K562 (cell line): Measurements from ENCODE around the gene PDIA2. TPM values are rescaled to one million over a fixed set of nuclear protein-coding genes. Genes with fewer than 3 reads are reported as not detected.

Experiments used
- ATAC-seq: fragments of 200-7000 bp; cut with Tn5 transposase; 3 replicates; pipeline ENCODE4 v1.9.1; 2020; ENCODE audit warnings: moderate library complexity
- BruUV-seq: library from RNA; stranded (reverse); fragments of 400-500 nt; replicated peaks from 2 replicates; lab custom pipeline; 2021; lab: Mats Ljungman, UMichigan
- CTCF ChIA-PET: fragments of 300-600 bp; formaldehyde crosslinking; extraction: SDS; loops from one replicate; lab custom pipeline; 2021; ENCODE audit warnings: low intra/inter-chr PET ratio; lab: Yijun Ruan, JAX
- POLR2A ChIA-PET: fragments of 300-600, 350-650 bp; sonication (Branson Sonifier 250); formaldehyde crosslinking; extraction: SDS; loops from one replicate; lab custom pipeline; 2021; ENCODE audit warnings: antibody characterized with exemption, inconsistent platforms; lab: Yijun Ruan, JAX
- DNase-seq, 4 experiments: peaks; one replicate each; pipeline versions ENCODE4 v3.0.0 to v3.0.0-alpha.2; 2011 to 2018; ENCODE audit warnings: low spot score in 3 of 4, mixed read lengths in 3 of 4; ENCODE audit errors: extremely low read depth in 1 of 4
- FAIRE-seq: peaks from 2 replicates; lab custom pipeline; 2011; peaks lifted over from hg19 to GRCh38; lab: Jason Lieb, UNC
- H2AFZ ChIP-seq: 2 replicates; pipeline ENCODE4 v1.6.0; 2011; ENCODE audit warnings: low read depth, low read length, control low read depth, inconsistent platforms
- H3K27ac ChIP-seq: fragments of 200-600 bp; 3 replicates; pipeline ENCODE4 v1.8.0; 2011; ENCODE audit warnings: low read depth, mild to moderate bottlenecking, control low read depth, inconsistent platforms, low read length, moderate library complexity, mixed read lengths; ENCODE audit errors: extremely low read depth
- H3K27me3 ChIP-seq, 2 experiments: fragments of 300-600 bp in 1 of 2; 2 replicates in 1 of 2; 3 replicates in 1 of 2; pipeline versions ENCODE4 v1.6.0 to v1.8.0; 2011; ENCODE audit warnings: inconsistent platforms in 2 of 2, low read length in 2 of 2, mild to moderate bottlenecking in 1 of 2, mixed read lengths in 1 of 2, moderate library complexity in 1 of 2; ENCODE audit not compliant: control insufficient read depth in 2 of 2, insufficient read depth in 2 of 2
- H3K36me3 ChIP-seq: fragments of 300-600 bp; 3 replicates; pipeline ENCODE4 v1.8.0; 2011; ENCODE audit warnings: mild to moderate bottlenecking, low read length, inconsistent platforms; ENCODE audit not compliant: control insufficient read depth, insufficient read depth
- H3K4me1 ChIP-seq, 2 experiments: fragments of 200-600 bp in 1 of 2; replicated peaks in 1 of 2; 2 replicates in 1 of 2; 3 replicates in 1 of 2; pipeline versions ENCODE4 v1.5.1 to v1.8.0; 2011; ENCODE audit warnings: inconsistent platforms in 2 of 2, low read length in 2 of 2, mild to moderate bottlenecking in 1 of 2, mixed read lengths in 1 of 2, moderate library complexity in 1 of 2; ENCODE audit not compliant: control insufficient read depth in 2 of 2, insufficient read depth in 2 of 2
- H3K4me2 ChIP-seq: 2 replicates; pipeline ENCODE4 v1.6.1; 2011; ENCODE audit warnings: low read length, control low read depth, inconsistent platforms, mixed read lengths; ENCODE audit not compliant: insufficient read depth
- H3K4me3 ChIP-seq: fragments of 200-600 bp; sonication (generic), shearing (Covaris generic); 2 replicates; pipeline ENCODE4 v1.5.1; 2016; ENCODE audit warnings: control low read depth, inconsistent platforms
- H3K79me2 ChIP-seq: fragments of 200-600 bp; 3 replicates; pipeline ENCODE4 v1.8.0; 2011; ENCODE audit warnings: low read length, inconsistent platforms; ENCODE audit not compliant: control insufficient read depth, insufficient read depth
- H3K9ac ChIP-seq, 2 experiments: 2 replicates each; pipeline versions ENCODE4 v1.6.0 to v1.6.1; 2011; ENCODE audit warnings: low read depth in 2 of 2, low read length in 2 of 2, control low read depth in 1 of 2, inconsistent platforms in 1 of 2, mild to moderate bottlenecking in 1 of 2, mixed read lengths in 1 of 2; ENCODE audit not compliant: insufficient read depth in 1 of 2
- H3K9me1 ChIP-seq: one replicate; pipeline ENCODE4 v1.6.0; 2011; ENCODE audit warnings: inconsistent platforms, mild to moderate bottlenecking, low read length, moderate library complexity; ENCODE audit not compliant: control insufficient read depth, insufficient read depth
- H3K9me3 ChIP-seq: replicated peaks from 2 replicates; pipeline ENCODE4 v1.5.1; 2011; ENCODE audit warnings: low read depth, low read length, inconsistent platforms; ENCODE audit not compliant: control insufficient read depth, insufficient read depth
- H4K20me1 ChIP-seq: replicated peaks from 2 replicates; pipeline ENCODE4 v1.6.1; 2011; ENCODE audit warnings: low read length, inconsistent platforms, mixed read lengths; ENCODE audit not compliant: control insufficient read depth, insufficient read depth
- GABPB1 ChIP-seq: sonication (generic); formaldehyde crosslinking; IDR thresholded peaks from 2 replicates; pipeline ENCODE4 v1.8.0; 2022; ENCODE audit warnings: mild to moderate bottlenecking, missing genetic modification reagents
- NRF1 ChIP-seq, 2 experiments: fragments of 450-650 bp; IDR thresholded peaks in 1 of 2; conservative IDR thresholded peaks in 1 of 2; 2 replicates each; pipeline ENCODE4 v1.6.1; 2014; ENCODE audit warnings: mild to moderate bottlenecking in 2 of 2
- TRIM24 ChIP-seq, 2 experiments: fragments of 450-650 bp; IDR thresholded peaks; 2 replicates each; pipeline ENCODE4 v1.6.1; 2016
- XRCC4 ChIP-seq: IDR thresholded peaks from one replicate; pipeline ENCODE4 v1.6.1; 2011; ENCODE audit not compliant: insufficient read depth, insufficient read length; ENCODE audit errors: extremely low read depth
- ZBTB26 ChIP-seq: fragments of 450-650 bp; formaldehyde crosslinking; IDR thresholded peaks from 2 replicates; pipeline ENCODE4 v1.4.0; 2022; ENCODE audit warnings: missing genetic modification characterization
- ZMIZ1 ChIP-seq, 2 experiments: fragments of 150-350 bp in 1 of 2; IDR thresholded peaks; 2 replicates each; pipeline ENCODE4 v1.6.1; 2012 to 2016; ENCODE audit warnings: low read depth in 2 of 2, low read length in 2 of 2, mild to moderate bottlenecking in 1 of 2, moderate library complexity in 1 of 2
- ZNF77 ChIP-seq: fragments of 250-450 bp; sonication (Bioruptor Pico); IDR thresholded peaks from 2 replicates; pipeline ENCODE4 v1.5.0; 2020
- WGBS: fragments of 100-300 bp; shearing (Covaris generic); methylation state at CpG from one replicate; pipeline ENCODE4 v1.1.6; 2016; ENCODE audit warnings: low coverage, mixed read lengths; ENCODE audit not compliant: insufficient coverage; ENCODE audit errors: missing lambda C conversion rate; 5-methylcytosine and 5-hydroxymethylcytosine counted together
- in situ Hi-C: fragments of 300-500 bp; cut with MboI; formaldehyde crosslinking; loops from 4 replicates; pipeline ENCODE4 v1.15.0; 2018; ENCODE audit warnings: inconsistent platforms, mixed read lengths
- intact Hi-C: fragments of 100-400 bp; cut with micrococcal nuclease; formaldehyde crosslinking; loops from 2 replicates; pipeline ENCODE4 v1.14.2; 2022
- polyA plus RNA-seq, 8 experiments: library from polyadenylated mRNA; depleted of rRNA in 4 of 8; stranded (reverse) in 5 of 8; unstranded in 3 of 8; fragments of >200 nt; fragmentation: Nextera tagmentation in 2 of 8; fragmentation: Illumina TruSeq in 1 of 8; extraction: Ambion mirVana in 2 of 8; extraction: Trizol in 1 of 8; gene quantifications; 2 replicates each; pipeline versions ENCODE4 v1.2.1 to v1.2.3, GENCODE V29; 2011 to 2014; ENCODE audit warnings: inconsistent platforms in 1 of 8, missing spikeins in 1 of 8
- total RNA-seq, 7 experiments: library from RNA; depleted of rRNA in 6 of 7; stranded (reverse); fragments of >200 nt in 6 of 7; fragmentation: Illumina TruSeq in 2 of 7; extraction: Trizol in 2 of 7; gene quantifications; 2 replicates each; pipeline versions ENCODE4 v1.2.1 to v1.2.3, GENCODE V29; 2011 to 2021; ENCODE audit warnings: low replicate concordance in 1 of 7
- TF ChIP-seq, protein P1 (sequence below): fragments of 450-650 bp; IDR thresholded peaks from 2 replicates; pipeline ENCODE4 v1.6.1; 2016; ENCODE audit warnings: mild to moderate bottlenecking

Gene PDIA2
- total and polyA plus RNA-seq, 9 of the 15 experiments (the other 6 are each of a cell fraction or from before 2014, with no cell fraction given) = 0.13 to 0.92 (median 0.23) TPM; not detected in 4

DNA sequence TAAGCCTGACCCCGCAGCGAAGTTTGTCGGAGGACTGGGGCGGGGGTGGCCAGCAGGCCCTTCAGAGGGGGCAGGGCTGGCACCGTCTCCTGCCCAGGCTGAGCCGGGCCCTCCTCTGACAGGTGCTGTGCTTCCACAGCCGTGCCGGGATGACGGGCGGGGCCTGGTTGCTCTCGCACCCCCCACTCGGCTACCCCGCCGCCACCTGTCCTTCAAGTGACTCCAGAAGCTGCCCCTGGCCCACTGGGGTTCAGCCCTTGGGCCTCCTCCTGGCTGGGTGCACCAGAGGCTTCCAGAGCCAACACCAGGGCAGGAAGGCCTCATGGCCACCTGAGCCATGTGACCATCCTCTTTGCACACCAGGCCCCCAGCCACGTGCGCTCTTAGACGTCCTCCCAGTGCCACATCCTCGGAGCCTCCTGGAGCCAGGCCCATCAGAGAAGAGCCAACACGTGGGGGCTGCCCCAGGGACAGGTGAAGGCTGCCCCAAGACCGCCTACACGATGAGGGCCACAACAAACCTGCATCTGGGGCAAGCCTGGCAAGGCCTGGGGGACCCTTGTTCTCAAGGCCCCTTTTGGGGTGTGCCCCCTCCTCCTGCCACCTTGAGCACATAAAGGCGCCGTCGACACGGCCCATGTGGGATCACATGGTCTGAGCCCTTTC, 7.2 kb downstream of the PDIA2 start:
- Histone ChIP-seq H3K4me2 (no peak overlapping the region), H3K4me3 (no peak overlapping the region), H3K27me3 (no peaks in the 10 kb centered on the region), H4K20me1 (no peaks in the 10 kb centered on the region), H3K27ac (no peak overlapping the region), H3K36me3 (peaks cover 77% of the 10 kb centered on the region; the same call in 1 of the 3 replicates), H3K9me3 (no peaks in the 10 kb centered on the region), H3K4me1 (peaks cover 0 to 26% of the 10 kb centered on the region in 2 experiments; a peak in 2 of 5 replicates), H3K79me2 (no peaks in the 10 kb centered on the region), H3K9ac (peak overlapping the region in 1 of 2 experiments; percentile 13; a peak in 1 of 4 replicates), H2AFZ (no peak overlapping the region), H3K9me1 (no peaks in the 10 kb centered on the region)
- no peak for FAIRE-seq
- 92% methylated on average over 18 of the region's 25 CpGs for WGBS
- POLR2A ChIA-PET = no interaction called here
- TF ChIP-seq, protein P1, sequence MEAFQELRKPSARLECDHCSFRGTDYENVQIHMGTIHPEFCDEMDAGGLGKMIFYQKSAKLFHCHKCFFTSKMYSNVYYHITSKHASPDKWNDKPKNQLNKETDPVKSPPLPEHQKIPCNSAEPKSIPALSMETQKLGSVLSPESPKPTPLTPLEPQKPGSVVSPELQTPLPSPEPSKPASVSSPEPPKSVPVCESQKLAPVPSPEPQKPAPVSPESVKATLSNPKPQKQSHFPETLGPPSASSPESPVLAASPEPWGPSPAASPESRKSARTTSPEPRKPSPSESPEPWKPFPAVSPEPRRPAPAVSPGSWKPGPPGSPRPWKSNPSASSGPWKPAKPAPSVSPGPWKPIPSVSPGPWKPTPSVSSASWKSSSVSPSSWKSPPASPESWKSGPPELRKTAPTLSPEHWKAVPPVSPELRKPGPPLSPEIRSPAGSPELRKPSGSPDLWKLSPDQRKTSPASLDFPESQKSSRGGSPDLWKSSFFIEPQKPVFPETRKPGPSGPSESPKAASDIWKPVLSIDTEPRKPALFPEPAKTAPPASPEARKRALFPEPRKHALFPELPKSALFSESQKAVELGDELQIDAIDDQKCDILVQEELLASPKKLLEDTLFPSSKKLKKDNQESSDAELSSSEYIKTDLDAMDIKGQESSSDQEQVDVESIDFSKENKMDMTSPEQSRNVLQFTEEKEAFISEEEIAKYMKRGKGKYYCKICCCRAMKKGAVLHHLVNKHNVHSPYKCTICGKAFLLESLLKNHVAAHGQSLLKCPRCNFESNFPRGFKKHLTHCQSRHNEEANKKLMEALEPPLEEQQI = no peak
- TF ChIP-seq ZMIZ1 (IDR thresholded peaks at IDR 0.05; ENCODE audit: low read depth in 2 of 2, low read length in 2 of 2) = no peak
- no peak for TF ChIP-seq XRCC4
- no peak for TF ChIP-seq ZBTB26 (CRISPR knock-in tag)
- TF ChIP-seq TRIM24 (IDR thresholded peaks at IDR 0.05) = no peak
- no peak for TF ChIP-seq ZNF77 (CRISPR knock-in tag)
- no peak for TF ChIP-seq GABPB1 (CRISPR knock-in tag)
- TF ChIP-seq NRF1 (conservative IDR thresholded peaks at IDR 0.05 in 1 of 2, IDR thresholded peaks at IDR 0.05 in 1 of 2) = no peak
- in situ Hi-C loops = no loop called here
- CTCF ChIA-PET = no interaction called here
- no TSS peak for BruUV-seq
- no peak for ATAC-seq
- DNase-seq = no peak
- intact Hi-C loops = no loop called here
